IPS-NIHi7 (cell line): ENCODE measurements around the gene CRKL.
"Not testable (repeated sequence)": the region's sequence is repeated elsewhere in the genome, so short reads cannot be mapped to it uniquely, and the experiment has no call there.

Experiments used
- DNase-seq: peaks from one replicate; pipeline ENCODE4 v3.0.0; 2012; ENCODE audit warnings: mixed read lengths; ENCODE audit errors: extremely low spot score

Gene CRKL, protein sequence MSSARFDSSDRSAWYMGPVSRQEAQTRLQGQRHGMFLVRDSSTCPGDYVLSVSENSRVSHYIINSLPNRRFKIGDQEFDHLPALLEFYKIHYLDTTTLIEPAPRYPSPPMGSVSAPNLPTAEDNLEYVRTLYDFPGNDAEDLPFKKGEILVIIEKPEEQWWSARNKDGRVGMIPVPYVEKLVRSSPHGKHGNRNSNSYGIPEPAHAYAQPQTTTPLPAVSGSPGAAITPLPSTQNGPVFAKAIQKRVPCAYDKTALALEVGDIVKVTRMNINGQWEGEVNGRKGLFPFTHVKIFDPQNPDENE

DNA sequence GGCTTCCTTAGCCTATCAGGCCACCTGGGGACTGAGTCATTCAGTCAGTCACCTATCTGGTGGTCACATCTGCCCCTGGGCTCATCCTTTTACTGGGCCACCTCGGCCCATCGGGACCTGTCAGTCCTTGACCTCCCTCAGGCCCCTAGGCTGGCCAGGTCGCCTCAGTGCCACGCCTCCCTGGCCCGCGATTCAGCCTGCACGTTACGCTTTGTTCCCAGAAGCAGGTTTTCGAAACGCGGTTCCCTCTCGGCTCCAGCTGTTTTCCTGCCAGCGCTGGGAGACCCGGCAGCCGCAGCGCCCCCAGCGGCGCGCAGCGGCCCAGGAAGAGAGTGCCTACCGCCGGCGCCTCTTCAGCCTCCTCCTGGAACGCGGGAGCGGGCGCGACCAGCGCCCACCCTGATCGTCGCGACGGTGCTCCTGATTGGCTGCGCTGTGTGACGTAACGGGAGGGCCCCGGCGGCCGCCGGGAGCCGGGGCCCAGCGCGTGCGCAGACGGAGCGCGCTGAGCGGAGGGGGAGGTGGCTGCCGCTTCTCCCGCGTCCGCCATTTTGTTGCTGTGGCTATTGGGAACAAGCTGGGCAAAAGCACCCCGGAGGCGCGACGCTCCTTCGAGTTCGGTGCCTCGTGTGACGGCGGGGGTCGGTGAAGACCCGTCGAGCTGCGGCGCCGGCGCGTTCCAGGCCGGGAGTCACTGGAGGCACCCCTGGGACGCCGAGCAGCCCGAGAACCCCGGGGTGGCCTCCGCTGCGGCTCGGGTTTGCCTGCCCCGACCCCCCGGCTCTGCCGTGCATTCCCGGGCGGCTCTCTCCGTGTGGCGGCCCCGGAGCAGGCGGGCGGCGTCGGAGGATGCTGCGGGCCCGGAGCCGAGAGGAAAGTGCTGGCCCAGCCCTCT is at the start of gene CRKL:
CRKL (plus strand) TSS at position 492 of the 895 bp plus-strand sequence. CDS start 528 bp downstream, outside the sequence.
- DNase-seq, result peak; percentile 100

DNA sequence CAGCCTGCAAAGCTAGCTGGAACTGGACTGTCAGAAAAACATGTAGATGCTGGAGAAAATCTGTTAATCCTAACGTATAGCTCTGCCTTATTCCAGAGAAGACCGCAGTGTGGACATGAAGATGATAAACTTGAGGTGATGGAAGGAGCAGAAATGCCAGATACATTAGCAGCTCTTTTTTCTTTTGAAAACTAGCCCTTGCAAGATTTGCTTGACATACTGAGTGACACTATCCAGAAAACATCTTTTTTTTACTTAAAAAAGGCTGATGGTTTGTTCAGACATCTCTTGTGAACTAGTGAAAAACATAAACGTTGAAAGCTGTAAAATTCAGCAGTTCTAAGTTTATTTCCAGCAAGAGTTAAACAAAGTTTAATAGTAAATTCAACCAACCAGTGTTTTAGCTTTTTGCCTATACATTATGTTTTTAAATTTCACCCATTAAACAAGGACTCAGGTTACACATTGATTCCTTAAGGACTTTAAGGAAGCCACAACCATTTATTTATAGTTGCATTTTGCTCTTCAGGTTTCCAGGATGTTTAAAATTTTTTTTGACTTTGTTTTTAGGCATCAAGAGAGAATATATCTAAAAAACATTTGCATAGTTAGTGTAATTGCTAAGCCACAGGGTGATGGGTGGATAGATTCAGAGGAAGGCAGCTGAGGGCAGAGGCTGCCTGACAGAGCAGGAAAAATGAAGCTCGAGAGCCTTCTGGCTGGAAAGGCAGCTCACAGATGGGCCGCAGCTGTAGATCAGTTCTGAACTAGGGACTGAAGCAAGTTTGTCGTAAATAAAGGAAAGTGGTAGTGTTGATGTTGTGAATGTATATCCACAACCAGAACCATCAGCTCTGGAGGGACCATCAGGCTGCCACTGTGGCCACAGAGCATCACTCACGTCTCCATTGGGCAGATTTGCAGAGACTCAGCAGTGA is 48.9 kb upstream of the CRKL start:
- DNase-seq, result no peak

DNA sequence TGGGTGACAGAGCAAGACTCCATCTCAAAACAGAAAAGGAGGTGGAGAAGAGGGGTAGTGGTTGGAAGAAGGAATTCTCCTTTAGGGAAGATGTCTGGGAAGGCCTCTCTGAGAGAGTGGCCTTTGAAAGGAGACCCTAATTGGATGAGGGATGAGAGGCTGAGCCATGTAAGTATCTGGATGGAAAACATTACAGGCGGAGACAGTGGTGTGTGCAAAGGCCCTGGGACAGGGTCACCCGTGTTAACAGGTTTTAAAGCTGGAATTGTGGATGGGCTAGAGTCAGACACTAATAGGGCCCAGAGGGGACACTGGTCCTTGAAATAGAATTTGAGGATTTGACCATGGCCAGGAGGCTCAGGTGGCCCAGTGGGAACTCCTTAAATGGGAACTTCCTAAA is 48.0 kb upstream of the CRKL start:
- no peak for DNase-seq

DNA sequence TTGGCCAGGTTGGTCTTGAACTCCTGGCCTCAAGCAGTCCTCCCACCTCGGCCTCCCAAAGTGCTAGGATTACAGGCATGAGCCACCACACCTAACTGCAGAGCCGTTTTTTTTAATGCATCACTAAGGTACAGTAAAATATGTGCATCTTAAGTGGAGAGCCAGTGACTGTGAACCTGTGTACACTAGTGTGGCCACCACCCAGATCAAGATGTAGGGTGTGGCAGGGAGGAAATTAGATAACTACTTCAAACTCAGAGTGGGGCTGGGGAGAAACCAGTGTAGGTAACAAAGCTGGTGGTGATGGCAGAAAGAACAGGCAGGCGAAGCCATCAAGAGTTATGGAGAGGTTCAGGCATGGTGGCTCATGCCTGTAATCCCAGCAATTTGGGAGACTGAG is 44.0 kb upstream of the CRKL start:
- no peak for DNase-seq

DNA sequence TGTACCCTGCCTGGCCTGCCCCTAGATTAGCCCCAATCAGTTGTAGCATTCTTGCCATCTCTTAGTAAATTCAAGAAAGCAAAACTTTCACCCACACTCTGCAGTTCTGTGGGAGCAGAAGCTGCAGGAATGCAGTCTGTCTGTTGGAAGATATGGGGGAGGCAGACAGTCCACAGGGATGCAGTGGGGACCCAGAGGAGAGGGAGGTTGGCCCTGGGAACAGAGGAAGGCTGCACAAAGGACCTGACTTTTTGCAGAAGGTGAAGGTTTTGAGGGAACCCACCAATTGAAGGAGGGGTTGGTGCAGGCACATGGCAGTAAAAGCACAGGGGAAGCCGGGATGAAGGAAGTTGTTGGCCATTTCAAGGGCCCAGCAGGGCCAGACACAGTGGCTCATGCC is 41.9 kb upstream of the CRKL start:
- DNase-seq, result no peak

DNA sequence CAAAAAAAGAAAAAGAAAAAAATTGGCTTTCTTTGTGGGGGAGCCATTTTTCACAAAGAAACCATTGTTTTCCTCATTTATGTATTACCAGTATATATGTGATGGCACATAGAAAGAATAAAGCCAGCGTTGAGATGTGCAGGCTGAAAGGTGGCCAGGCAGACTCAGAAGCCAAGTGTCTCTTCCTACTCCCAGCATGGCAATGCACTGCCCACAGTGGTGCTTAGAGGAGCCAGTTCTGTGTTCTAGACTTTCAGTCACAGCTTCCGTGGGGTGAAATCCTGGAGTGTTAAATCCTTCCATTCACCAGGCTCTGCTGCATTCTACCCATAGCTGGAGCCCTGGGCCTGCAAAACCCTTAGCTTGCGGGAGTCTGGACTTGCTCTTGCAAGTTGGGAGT is 39.5 kb upstream of the CRKL start:
- no peak for DNase-seq

DNA sequence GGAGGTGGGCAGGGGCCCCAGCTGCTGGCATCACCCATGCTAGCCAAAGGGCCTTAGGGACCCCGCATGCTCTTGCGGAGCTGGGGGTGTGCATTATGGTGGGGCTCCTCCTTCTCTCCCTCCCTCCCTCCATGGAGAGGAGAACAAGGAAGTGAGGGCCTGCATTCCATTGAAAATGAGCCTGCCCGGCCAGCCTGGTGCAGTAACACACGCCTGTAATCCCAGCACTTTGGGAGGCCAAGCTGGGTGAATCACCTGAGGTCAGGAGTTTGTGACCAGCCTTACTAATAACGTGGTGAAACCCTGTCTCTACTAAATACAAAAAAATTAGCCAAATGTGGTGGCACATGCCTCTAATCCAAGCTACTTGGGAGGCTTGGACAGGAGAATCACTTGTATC is 36.0 kb upstream of the CRKL start:
- no peak for DNase-seq

DNA sequence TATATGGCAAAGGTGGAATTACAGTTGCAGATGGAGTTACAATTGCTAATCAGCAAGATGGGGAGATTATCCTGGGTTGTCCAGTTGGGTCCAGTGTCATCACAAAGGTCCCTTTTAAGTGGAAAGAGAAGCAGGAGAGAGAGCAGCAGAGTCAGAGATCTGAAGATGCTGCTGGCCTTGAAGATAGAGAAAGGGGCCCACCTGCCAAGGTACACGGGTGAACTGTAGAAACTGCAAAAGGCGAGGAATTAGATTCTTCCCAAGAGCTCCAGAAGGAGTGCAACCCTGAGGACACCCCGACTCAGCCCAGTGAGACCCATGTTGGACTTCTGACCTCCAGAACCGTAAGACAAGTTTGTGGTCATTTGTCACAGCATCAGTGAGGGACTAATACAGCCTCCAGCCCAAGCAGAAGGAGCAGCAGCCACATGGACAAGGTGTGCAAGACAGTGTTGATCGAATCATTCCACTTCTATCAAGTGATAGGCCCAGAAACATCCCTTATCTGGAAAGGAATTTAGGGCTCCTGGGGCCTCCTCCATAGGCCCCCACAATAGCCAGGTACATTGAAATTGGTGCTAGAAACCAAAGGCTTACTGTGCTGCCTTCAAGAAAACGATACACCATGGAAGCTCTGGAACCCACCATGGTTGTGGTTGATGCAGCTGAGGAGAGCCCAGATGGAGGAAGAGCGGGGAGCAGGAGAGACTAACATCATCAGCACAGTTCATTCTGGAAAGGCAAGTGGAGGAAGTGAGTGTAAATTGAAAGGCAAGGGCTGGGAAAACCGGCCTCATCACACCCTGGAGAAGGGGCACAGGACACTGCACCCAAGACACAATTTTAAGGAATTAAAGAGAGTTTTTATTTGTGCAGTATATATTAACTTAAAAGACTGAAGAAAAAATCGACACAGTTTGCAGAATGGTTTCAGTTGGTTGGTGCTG is 35.1 kb upstream of the CRKL start:
- no peak for DNase-seq

DNA sequence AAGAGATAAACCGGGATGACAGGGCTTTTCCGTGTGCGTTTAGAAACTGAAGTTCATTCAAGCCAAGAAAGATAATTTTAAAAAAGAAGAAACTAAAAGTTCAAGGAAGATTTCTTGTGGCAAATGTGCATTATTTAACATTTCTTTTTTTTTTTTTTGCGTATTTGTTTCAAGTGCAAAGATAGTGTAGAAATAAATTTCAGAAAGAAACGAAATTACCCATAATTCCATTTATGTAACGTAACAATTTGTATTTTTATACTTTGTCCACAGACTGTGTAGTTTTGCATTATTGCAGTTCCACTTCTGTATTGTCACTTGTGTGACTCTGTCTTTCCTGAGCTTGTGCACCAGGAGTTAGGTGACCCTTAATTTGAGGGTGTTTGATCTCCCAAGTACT is 34.4 kb upstream of the CRKL start:
- DNase-seq, result no peak

DNA sequence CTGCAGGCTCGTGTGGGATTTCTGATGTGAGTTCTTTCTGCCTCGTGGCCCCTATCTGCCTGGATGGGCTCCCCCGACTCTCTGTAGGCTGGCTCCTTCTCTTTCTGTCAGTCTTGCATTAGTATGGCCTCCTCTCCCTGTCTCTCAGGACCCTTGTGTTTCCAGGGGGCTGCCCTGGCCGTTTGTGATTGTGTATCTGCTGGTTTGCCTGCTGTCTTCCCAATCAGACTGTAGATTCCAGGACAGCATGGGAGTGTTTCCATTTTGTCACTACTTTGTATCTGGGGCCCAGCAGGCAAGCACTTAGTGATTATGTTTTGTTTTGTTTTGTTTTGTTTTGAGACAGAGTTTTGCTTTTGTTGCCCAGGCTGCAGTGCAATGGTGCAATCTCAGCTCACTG is 32.8 kb upstream of the CRKL start:
- no peak for DNase-seq

DNA sequence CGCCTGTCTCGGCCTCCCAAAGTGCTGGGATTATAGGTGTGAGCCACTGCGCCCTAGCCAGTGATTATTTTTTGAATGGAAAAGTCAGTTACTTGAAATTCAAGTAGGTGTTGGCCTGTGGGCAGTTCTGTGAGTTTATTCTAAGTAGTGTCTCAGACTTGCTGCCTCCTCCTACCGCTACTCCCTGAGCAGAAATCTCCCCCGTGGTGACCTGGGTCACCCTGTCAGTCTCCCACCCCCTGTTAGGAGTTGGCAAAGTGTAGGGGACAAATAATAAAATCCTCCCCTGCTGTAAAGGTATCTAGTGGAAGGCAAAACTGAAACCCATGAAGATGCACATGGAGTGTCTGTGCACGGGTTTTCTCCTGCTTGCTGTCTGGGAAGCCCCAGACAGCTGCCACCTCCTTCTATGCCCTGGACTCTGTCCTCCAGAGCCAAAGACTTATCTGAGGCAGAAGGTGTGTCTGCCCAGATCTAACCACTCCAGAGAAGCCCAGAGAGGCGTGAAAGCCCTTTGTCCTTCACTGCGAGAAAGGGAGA is 32.1 kb upstream of the CRKL start:
- no peak for DNase-seq

DNA sequence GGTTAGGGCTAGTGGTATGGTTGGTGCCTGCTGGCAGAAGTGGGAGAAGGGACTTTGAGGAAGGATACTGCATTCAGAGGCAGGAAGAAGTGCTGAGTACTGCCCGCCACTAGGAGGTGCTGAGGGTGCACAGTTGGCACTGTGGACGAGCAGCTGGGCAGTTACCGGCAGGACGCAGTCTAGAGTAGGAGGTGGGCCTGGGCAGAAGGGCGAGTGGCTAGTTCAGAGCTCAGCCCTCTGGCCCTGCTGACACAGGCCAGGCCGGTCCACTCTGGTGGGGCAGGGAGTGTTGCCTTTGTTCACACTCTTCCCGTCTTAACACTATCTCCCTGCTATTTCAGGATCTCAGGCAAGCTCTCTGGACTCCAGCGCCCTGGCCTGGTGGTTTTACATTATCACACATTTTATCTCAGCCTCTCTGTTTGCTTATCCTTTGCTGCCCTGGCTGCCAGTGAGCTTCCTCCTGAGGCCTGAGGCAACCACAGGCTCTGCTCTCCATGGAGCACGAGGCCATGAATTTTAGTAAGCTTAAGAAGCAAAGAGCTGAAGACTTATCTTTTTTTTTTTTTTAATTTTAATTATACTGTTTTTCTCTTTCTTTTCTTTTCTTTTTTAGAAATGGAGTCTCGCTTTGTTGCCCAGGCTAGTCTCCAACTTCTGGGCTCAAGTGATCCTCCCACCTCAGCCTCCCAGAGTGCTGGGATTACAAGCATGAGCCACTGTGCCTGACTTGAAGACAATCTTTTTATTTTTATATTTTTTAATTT is 31.5 kb upstream of the CRKL start:
- DNase-seq, result peak; percentile 94

DNA sequence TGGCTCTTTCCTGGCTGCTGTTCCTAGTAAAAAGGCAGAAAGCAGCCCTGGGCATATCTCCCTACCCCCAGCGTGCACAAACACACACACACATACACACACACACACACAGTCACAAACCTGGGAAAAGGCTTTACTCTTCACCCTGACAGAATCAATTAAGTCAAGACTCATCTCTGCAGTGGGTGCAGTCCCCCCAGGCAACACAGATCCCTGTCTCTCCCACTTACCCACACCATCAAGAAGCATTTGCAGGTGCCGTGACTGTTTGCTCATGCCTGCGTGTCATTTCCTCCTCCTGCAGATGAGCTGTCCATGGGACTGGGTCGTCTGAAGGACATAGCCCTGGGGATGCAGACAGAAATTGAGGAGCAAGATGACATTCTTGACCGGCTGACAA is 29.8 kb upstream of the CRKL start:
- DNase-seq, result no peak

DNA sequence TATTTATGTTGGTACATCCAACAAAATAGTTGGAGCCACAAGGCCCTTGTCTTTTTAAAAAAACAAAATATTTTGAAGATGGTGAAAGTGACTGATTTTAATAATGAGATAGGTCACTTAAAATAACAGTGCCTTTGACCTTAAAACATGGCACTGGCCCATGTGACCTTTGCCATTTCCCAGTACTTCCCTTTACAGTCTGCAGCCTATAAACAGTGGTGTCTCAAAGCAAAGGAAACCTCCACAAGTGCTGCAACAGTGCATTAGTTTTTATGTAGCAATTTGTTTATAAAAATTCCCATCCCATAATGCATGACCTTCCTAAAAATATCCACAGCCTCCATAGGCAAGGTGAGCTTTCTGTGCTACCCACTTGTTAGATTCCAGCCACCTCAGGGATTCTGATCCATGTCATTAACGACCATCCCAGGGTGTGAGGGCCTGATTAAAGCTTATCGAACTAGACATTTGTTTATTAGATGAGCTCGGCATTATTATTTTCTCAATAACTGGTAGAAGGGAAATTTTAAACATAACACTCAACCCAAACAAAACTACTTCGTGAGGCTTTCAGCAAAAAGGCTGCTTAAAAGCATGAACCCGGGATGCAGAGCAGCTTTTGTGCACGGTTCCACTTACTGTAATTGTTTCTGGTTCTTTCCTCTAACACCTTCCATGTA is 28.0 kb upstream of the CRKL start:
- DNase-seq, result no peak

DNA sequence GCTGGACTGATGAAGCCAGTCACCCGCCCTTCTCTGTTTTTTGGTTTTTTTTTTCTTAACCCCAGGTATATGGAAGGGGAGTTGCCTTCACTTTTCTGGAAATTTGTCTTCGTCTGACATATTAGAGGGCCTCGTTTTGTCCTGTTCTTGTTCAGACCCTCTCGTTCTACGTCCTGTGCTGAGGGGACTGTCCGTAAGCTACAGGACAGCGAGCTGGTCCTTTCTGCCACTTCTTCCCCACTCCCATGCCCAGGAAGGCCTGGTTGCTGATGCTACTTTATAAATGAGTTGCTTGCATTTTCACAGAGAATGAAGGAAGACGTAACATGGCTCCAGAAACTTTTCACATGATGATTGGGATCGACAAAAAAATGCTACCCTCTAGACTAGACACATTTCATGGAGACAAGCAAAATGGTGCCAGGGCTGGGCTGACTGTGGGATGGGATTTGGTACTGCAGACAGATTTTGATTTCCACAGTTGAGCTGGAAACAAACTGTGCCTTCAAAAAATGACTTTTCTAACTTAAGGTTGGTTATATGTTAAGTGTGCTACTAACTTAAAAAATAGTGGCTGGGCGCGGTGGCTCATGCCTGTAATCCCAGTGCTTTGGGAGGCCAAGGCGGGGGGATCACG is 27.2 kb upstream of the CRKL start:
- no peak for DNase-seq

DNA sequence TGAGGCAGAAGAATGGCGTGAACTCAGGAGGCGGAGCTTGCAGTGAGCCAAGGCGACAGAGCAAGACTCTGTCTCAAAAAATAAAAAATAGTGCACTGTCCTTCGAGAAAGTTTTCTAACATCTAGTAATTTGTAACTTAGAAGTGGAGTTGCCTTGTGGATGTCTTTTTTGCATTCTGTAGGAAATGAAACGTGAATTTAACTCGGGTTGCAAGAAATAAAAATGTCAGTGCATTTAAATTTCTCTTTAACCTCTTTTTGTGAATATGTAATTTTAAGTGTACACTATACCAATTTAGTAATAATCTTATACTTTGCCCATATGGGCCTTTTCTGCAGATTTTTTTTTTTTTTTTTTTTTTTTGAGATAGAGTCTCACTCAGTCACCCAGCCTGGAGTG is 26.2 kb upstream of the CRKL start:
- no peak for DNase-seq

DNA sequence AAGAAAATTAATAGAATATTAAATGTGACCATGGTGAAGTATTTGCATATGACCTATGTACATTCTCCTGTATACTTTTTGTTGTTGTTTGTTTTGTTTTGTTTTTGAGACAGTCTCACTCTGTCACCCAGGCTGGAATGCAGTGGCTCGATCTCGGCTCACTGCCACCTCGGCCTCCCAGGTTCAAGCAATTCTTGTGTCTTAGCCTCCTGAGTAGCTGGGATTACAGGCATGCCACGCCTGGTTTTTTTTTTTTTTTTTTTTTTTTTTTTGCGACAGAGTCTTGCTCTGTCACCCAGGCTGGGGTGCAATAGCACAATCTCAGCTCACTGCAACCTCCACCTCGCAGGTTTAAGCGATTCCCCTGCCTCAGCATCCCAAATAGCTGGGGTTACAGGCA is 19.5 kb upstream of the CRKL start:
- not testable (repeated sequence) for DNase-seq

DNA sequence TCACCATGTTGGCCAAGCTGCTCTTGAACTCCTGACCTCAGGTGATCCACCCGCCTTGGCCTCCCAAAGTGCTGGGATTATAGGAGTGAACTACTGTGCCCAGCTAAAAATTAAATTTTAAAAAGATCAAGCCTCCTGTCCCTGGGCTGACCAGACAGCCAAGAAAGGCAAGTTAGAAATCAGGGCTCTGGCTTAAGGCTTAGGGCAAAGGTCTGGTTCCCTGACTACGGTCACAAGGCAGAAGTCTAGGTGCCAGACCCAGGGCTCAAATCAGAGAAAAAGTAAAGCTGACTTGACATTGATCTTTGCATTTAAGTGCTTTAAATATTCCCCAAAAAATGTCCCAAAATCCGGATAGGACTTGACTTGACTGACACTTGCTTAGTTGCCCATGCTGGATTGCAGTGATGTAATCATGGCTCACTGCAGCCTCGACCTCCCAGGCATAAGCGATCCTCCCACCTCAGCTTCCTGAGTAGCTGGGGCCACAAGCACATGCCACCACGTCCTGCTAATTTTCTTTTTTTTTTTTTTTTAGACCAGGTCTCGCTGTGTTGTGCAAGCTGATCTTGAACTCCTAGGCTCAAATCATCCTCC is 17.3 kb upstream of the CRKL start:
- DNase-seq, result no peak
